A549 (cell line): ENCODE results near the gene IGSF9.

Source experiments
- CBX8 ChIP-seq: fragments of 200-600 bp; sonication (generic); IDR thresholded peaks from 2 replicates; pipeline ENCODE4 v1.6.1; 2016
- CHD2 ChIP-seq: fragments of 150-350 bp; IDR thresholded peaks from 2 replicates; pipeline ENCODE4 v1.6.1; 2014; ENCODE audit warnings: low read length; ENCODE audit not compliant: partially characterized antibody
- CTCF ChIP-seq: fragments of >200 bp; sonication (Bioruptor Twin); formaldehyde crosslinking; IDR thresholded peaks from 3 replicates; pipeline ENCODE4 v1.5.1; 2016
- JUNB ChIP-seq: fragments of >200 bp; sonication (Bioruptor Twin); formaldehyde crosslinking; IDR thresholded peaks from 2 replicates; pipeline ENCODE4 v1.6.1; 2016
- MAFK ChIP-seq: fragments of 450-650 bp; IDR thresholded peaks from 2 replicates; pipeline ENCODE4 v1.6.1; 2014; ENCODE audit not compliant: partially characterized antibody
- MAX ChIP-seq: IDR thresholded peaks from 2 replicates; pipeline ENCODE4 v1.6.1; 2012
- MYC ChIP-seq: IDR thresholded peaks from 2 replicates; pipeline ENCODE4 v1.6.1; 2012; ENCODE audit warnings: mild to moderate bottlenecking, inconsistent platforms, low read length, improper control_type of control experiment, borderline replicate concordance
- NFE2L2 ChIP-seq: fragments of 150-350 bp; conservative IDR thresholded peaks from 2 replicates; pipeline ENCODE4 v1.6.1; 2014; ENCODE audit warnings: low read length
- POLR2A ChIP-seq: IDR thresholded peaks from 2 replicates; pipeline ENCODE4 v1.6.1; 2012; ENCODE audit warnings: mild to moderate bottlenecking, low read length
- POLR2AphosphoS2 ChIP-seq: conservative IDR thresholded peaks from 2 replicates; pipeline ENCODE4 v1.6.1; 2012; ENCODE audit warnings: low read length, improper control_type of control experiment, inconsistent platforms
- SMC3 ChIP-seq: fragments of >200 bp; sonication (Bioruptor Twin); formaldehyde crosslinking; IDR thresholded peaks from 3 replicates; pipeline ENCODE4 v1.6.1; 2018; ENCODE audit warnings: inconsistent platforms

GRCh38 chr1:159921700-159922504, 23.5 kb downstream of the IGSF9 start:
- TF ChIP-seq CTCF = no peak
- TF ChIP-seq SMC3 = no peak
- TF ChIP-seq MAFK = no peak
- TF ChIP-seq MAX = peak; percentile 6; the same call in 1 of the 2 replicates
- TF ChIP-seq JUNB = no peak
- no peak for TF ChIP-seq POLR2A
- no peak for TF ChIP-seq CBX8
- no peak for TF ChIP-seq CHD2
- TF ChIP-seq NFE2L2 = no peak
- no peak for TF ChIP-seq MYC
- no peak for TF ChIP-seq POLR2AphosphoS2
